Suprapubic skin (tissue), 4 donors: Measurements from ENCODE around the gene ITGA4.

Source experiments
- CTCF ChIP-seq, 2 donors: fragments of 200-600 bp in 1 of 2; fragments of 450-650 bp in 1 of 2; sonication (generic) in 1 of 2; IDR thresholded peaks; one replicate each; pipeline ENCODE4 v1.5.1; 2016 to 2019; ENCODE audit warnings: antibody characterized with exemption in 2 of 2, mild to moderate bottlenecking in 1 of 2, moderate library complexity in 1 of 2
- POLR2A ChIP-seq, 2 donors: fragments of 450-650 bp; IDR thresholded peaks; one replicate each; pipeline ENCODE4 v1.6.1; 2017; ENCODE audit warnings: antibody characterized with exemption in 2 of 2, mild to moderate bottlenecking in 2 of 2, moderate library complexity in 2 of 2
- POLR2AphosphoS5 ChIP-seq, 3 donors: sonication (generic); formaldehyde crosslinking; IDR thresholded peaks; one replicate each; pipeline ENCODE4 v1.6.1; 2017; ENCODE audit warnings: antibody characterized with exemption in 3 of 3

- TF ChIP-seq CTCF (IDR thresholded peaks at IDR 0.05), result no peak
- no peak for TF ChIP-seq POLR2A (IDR thresholded peaks at IDR 0.05)
- no peak for TF ChIP-seq POLR2AphosphoS5 (IDR thresholded peaks at IDR 0.05)
Measured at GRCh38 chr2:181536730-181537129, 79.5 kb downstream of the ITGA4 start.
